ENCODE measurements around the gene SPRN.

Gene SPRN

GRCh38 chr10:133405844-133406527, 18.4 kb downstream of the SPRN start:
- no peak for DNase-seq (ENCODE audit: low spot score)

GRCh38 chr10:133405272-133405671, 19.2 kb downstream of the SPRN start:
- no peak for DNase-seq (ENCODE audit: low spot score)

GRCh38 chr10:133403784-133404183, 20.6 kb downstream of the SPRN start:
- DNase-seq (ENCODE audit: low spot score) = no peak

GRCh38 chr10:133403359-133403758, 21.1 kb downstream of the SPRN start:
- DNase-seq (ENCODE audit: low spot score) = no peak

GRCh38 chr10:133401981-133402725, 22.3 kb downstream of the SPRN start:
- DNase-seq (ENCODE audit: low spot score) = no peak

- DNase-seq (ENCODE audit: low spot score) = no peak
Measured at GRCh38 chr10:133401500-133401899, 22.9 kb downstream of the SPRN start.

GRCh38 chr10:133400624-133401424, 23.6 kb downstream of the SPRN start:
- DNase-seq (ENCODE audit: low spot score) = no peak

GRCh38 chr10:133399123-133399601, 25.3 kb downstream of the SPRN start:
- DNase-seq (ENCODE audit: low spot score) = no peak

GRCh38 chr10:133397938-133398337, 26.5 kb downstream of the SPRN start:
- no peak for DNase-seq (ENCODE audit: low spot score)

- DNase-seq (ENCODE audit: low spot score) = no peak
Measured at GRCh38 chr10:133396035-133396624, 28.3 kb downstream of the SPRN start.

GRCh38 chr10:133394801-133395221, 29.6 kb downstream of the SPRN start:
- no peak for DNase-seq (ENCODE audit: low spot score)

GRCh38 chr10:133394064-133394663, 30.3 kb downstream of the SPRN start, which contains the start of gene MTG1:
Gene MTG1 (plus strand): TSS chr10:133394157. CDS start chr10:133394221, 64 bp downstream.
- DNase-seq (ENCODE audit: low spot score) = peak; percentile 91

GRCh38 chr10:133393401-133394063, 30.9 kb downstream of the SPRN start:
- no peak for DNase-seq (ENCODE audit: low spot score)

- no peak for DNase-seq (ENCODE audit: low spot score)
Measured at GRCh38 chr10:133391761-133392518, 32.5 kb downstream of the SPRN start.

- no peak for DNase-seq (ENCODE audit: low spot score)
Measured at GRCh38 chr10:133391249-133391635, 33.2 kb downstream of the SPRN start.

- no peak for DNase-seq (ENCODE audit: low spot score)
Measured at GRCh38 chr10:133390597-133391248, 33.7 kb downstream of the SPRN start.

GRCh38 chr10:133388973-133389818, 35.2 kb downstream of the SPRN start:
- no peak for DNase-seq (ENCODE audit: low spot score)

GRCh38 chr10:133388236-133388972, 36.0 kb downstream of the SPRN start:
- no peak for DNase-seq (ENCODE audit: low spot score)

All from hematopoietic multipotent progenitor cell treated with erythropoietin and hydrocortisone succinate and interleukin-3 and kit ligand, for 15 days (in vitro differentiated cells).